ENCODE measurements around the gene FGD5.

Gene FGD5

GRCh38 chr3:14832975-14833722 is 14.4 kb downstream of the FGD5 start:
- no peak for FAIRE-seq

GRCh38 chr3:14834121-14834520 is 15.4 kb downstream of the FGD5 start:
- no peak for FAIRE-seq

- FAIRE-seq: no peak
Observed at GRCh38 chr3:14834807-14835466, 16.2 kb downstream of the FGD5 start.

GRCh38 chr3:14836049-14836468 is 17.3 kb downstream of the FGD5 start:
- FAIRE-seq: no peak

GRCh38 chr3:14837186-14837877 is 18.6 kb downstream of the FGD5 start:
- FAIRE-seq: no peak

- no peak for FAIRE-seq
Observed at GRCh38 chr3:14837878-14838258, 19.1 kb downstream of the FGD5 start.

- FAIRE-seq: no peak
Observed at GRCh38 chr3:14839236-14839635, 20.5 kb downstream of the FGD5 start.

- no peak for FAIRE-seq
Observed at GRCh38 chr3:14841836-14842235, 23.1 kb downstream of the FGD5 start.

- FAIRE-seq: no peak
Observed at GRCh38 chr3:14842277-14842676, 23.5 kb downstream of the FGD5 start.

- no peak for FAIRE-seq
Observed at GRCh38 chr3:14843321-14843720, 24.6 kb downstream of the FGD5 start.

- no peak for FAIRE-seq
Observed at GRCh38 chr3:14844386-14845170, 25.8 kb downstream of the FGD5 start.

- no peak for FAIRE-seq
Observed at GRCh38 chr3:14845180-14845579, 26.4 kb downstream of the FGD5 start.

GRCh38 chr3:14845826-14846225 is 27.1 kb downstream of the FGD5 start:
- no peak for FAIRE-seq

GRCh38 chr3:14846226-14846880 is 27.6 kb downstream of the FGD5 start:
- FAIRE-seq: no peak

- FAIRE-seq: no peak
Observed at GRCh38 chr3:14847613-14848541, 29.1 kb downstream of the FGD5 start.

- no peak for FAIRE-seq
Observed at GRCh38 chr3:14848906-14849305, 30.1 kb downstream of the FGD5 start.

- no peak for FAIRE-seq
Observed at GRCh38 chr3:14849638-14850230, 31.0 kb downstream of the FGD5 start.

GRCh38 chr3:14852058-14852594 is 33.4 kb downstream of the FGD5 start:
- FAIRE-seq: no peak

GRCh38 chr3:14852717-14853116 is 34.0 kb downstream of the FGD5 start:
- FAIRE-seq: no peak

GRCh38 chr3:14853271-14853951 is 34.6 kb downstream of the FGD5 start:
- FAIRE-seq: no peak

Data from A204.1 (cell line).